K562 (cell line): ENCODE results near the gene ETV3L. TPM values are rescaled to one million over a fixed set of nuclear protein-coding genes. Genes with fewer than 3 reads are reported as not detected.

ENCODE experiments used
- ATAC-seq: fragments of 200-7000 bp; cut with Tn5 transposase; 3 replicates; pipeline ENCODE4 v1.9.1; 2020; ENCODE audit warnings: moderate library complexity
- BruUV-seq: library from RNA; stranded (reverse); fragments of 400-500 nt; replicated peaks from 2 replicates; lab custom pipeline; 2021; lab: Mats Ljungman, UMichigan
- CTCF ChIA-PET: fragments of 300-600 bp; formaldehyde crosslinking; extraction: SDS; loops from one replicate; lab custom pipeline; 2021; ENCODE audit warnings: low intra/inter-chr PET ratio; lab: Yijun Ruan, JAX
- POLR2A ChIA-PET: fragments of 300-600, 350-650 bp; sonication (Branson Sonifier 250); formaldehyde crosslinking; extraction: SDS; loops from one replicate; lab custom pipeline; 2021; ENCODE audit warnings: antibody characterized with exemption, inconsistent platforms; lab: Yijun Ruan, JAX
- DNase-seq, 4 experiments: peaks; one replicate each; pipeline versions ENCODE4 v3.0.0 to v3.0.0-alpha.2; 2011 to 2018; ENCODE audit warnings: low spot score in 3 of 4, mixed read lengths in 3 of 4; ENCODE audit errors: extremely low read depth in 1 of 4
- FAIRE-seq: peaks from 2 replicates; lab custom pipeline; 2011; peaks lifted over from hg19 to GRCh38; lab: Jason Lieb, UNC
- H2AFZ ChIP-seq: 2 replicates; pipeline ENCODE4 v1.6.0; 2011; ENCODE audit warnings: low read depth, low read length, control low read depth, inconsistent platforms
- H3K27ac ChIP-seq: fragments of 200-600 bp; 3 replicates; pipeline ENCODE4 v1.8.0; 2011; ENCODE audit warnings: low read depth, mild to moderate bottlenecking, control low read depth, inconsistent platforms, low read length, moderate library complexity, mixed read lengths; ENCODE audit errors: extremely low read depth
- H3K27me3 ChIP-seq, 2 experiments: fragments of 300-600 bp in 1 of 2; 2 replicates in 1 of 2; 3 replicates in 1 of 2; pipeline versions ENCODE4 v1.6.0 to v1.8.0; 2011; ENCODE audit warnings: inconsistent platforms in 2 of 2, low read length in 2 of 2, mild to moderate bottlenecking in 1 of 2, mixed read lengths in 1 of 2, moderate library complexity in 1 of 2; ENCODE audit not compliant: control insufficient read depth in 2 of 2, insufficient read depth in 2 of 2
- H3K36me3 ChIP-seq: fragments of 300-600 bp; 3 replicates; pipeline ENCODE4 v1.8.0; 2011; ENCODE audit warnings: mild to moderate bottlenecking, low read length, inconsistent platforms; ENCODE audit not compliant: control insufficient read depth, insufficient read depth
- H3K4me1 ChIP-seq, 2 experiments: fragments of 200-600 bp in 1 of 2; replicated peaks in 1 of 2; 2 replicates in 1 of 2; 3 replicates in 1 of 2; pipeline versions ENCODE4 v1.5.1 to v1.8.0; 2011; ENCODE audit warnings: inconsistent platforms in 2 of 2, low read length in 2 of 2, mild to moderate bottlenecking in 1 of 2, mixed read lengths in 1 of 2, moderate library complexity in 1 of 2; ENCODE audit not compliant: control insufficient read depth in 2 of 2, insufficient read depth in 2 of 2
- H3K4me2 ChIP-seq: 2 replicates; pipeline ENCODE4 v1.6.1; 2011; ENCODE audit warnings: low read length, control low read depth, inconsistent platforms, mixed read lengths; ENCODE audit not compliant: insufficient read depth
- H3K4me3 ChIP-seq: fragments of 200-600 bp; sonication (generic), shearing (Covaris generic); 2 replicates; pipeline ENCODE4 v1.5.1; 2016; ENCODE audit warnings: control low read depth, inconsistent platforms
- H3K79me2 ChIP-seq: fragments of 200-600 bp; 3 replicates; pipeline ENCODE4 v1.8.0; 2011; ENCODE audit warnings: low read length, inconsistent platforms; ENCODE audit not compliant: control insufficient read depth, insufficient read depth
- H3K9ac ChIP-seq, 2 experiments: 2 replicates each; pipeline versions ENCODE4 v1.6.0 to v1.6.1; 2011; ENCODE audit warnings: low read depth in 2 of 2, low read length in 2 of 2, control low read depth in 1 of 2, inconsistent platforms in 1 of 2, mild to moderate bottlenecking in 1 of 2, mixed read lengths in 1 of 2; ENCODE audit not compliant: insufficient read depth in 1 of 2
- H3K9me1 ChIP-seq: one replicate; pipeline ENCODE4 v1.6.0; 2011; ENCODE audit warnings: inconsistent platforms, mild to moderate bottlenecking, low read length, moderate library complexity; ENCODE audit not compliant: control insufficient read depth, insufficient read depth
- H3K9me3 ChIP-seq: replicated peaks from 2 replicates; pipeline ENCODE4 v1.5.1; 2011; ENCODE audit warnings: low read depth, low read length, inconsistent platforms; ENCODE audit not compliant: control insufficient read depth, insufficient read depth
- H4K20me1 ChIP-seq: replicated peaks from 2 replicates; pipeline ENCODE4 v1.6.1; 2011; ENCODE audit warnings: low read length, inconsistent platforms, mixed read lengths; ENCODE audit not compliant: control insufficient read depth, insufficient read depth
- EZH2 ChIP-seq: IDR thresholded peaks from 2 replicates; pipeline ENCODE4 v1.6.1; 2012; ENCODE audit warnings: low read depth, mild to moderate bottlenecking, inconsistent platforms, low read length, borderline replicate concordance
- FOXK2 ChIP-seq, 2 experiments: fragments of 450-650 bp; IDR thresholded peaks in 1 of 2; conservative IDR thresholded peaks in 1 of 2; 2 replicates each; pipeline ENCODE4 v1.6.1; 2016; ENCODE audit warnings: low read depth in 2 of 2, mild to moderate bottlenecking in 1 of 2
- GABPB1 ChIP-seq: sonication (generic); formaldehyde crosslinking; IDR thresholded peaks from 2 replicates; pipeline ENCODE4 v1.8.0; 2022; ENCODE audit warnings: mild to moderate bottlenecking, missing genetic modification reagents
- MCM7 ChIP-seq, 2 experiments: fragments of 450-650 bp; IDR thresholded peaks; 2 replicates each; pipeline ENCODE4 v1.6.1; 2016 to 2018
- PRMT5 ChIP-seq: sonication (generic); formaldehyde crosslinking; IDR thresholded peaks from 2 replicates; pipeline ENCODE4 v1.5.0; 2020; ENCODE audit warnings: missing genetic modification reagents
- STAT5B ChIP-seq: fragments of 250-450 bp; sonication (Bioruptor Pico); IDR thresholded peaks from 2 replicates; pipeline ENCODE4 v1.8.0; 2021; ENCODE audit warnings: mild to moderate bottlenecking, inconsistent platforms
- ZBED1 ChIP-seq: IDR thresholded peaks from 2 replicates; pipeline ENCODE4 v1.6.1; 2014
- ZNF780A ChIP-seq: fragments of 250-450 bp; sonication (Bioruptor Pico); IDR thresholded peaks from 2 replicates; pipeline ENCODE4 v1.5.0; 2021; ENCODE audit warnings: mild to moderate bottlenecking
- WGBS: fragments of 100-300 bp; shearing (Covaris generic); methylation state at CpG from one replicate; pipeline ENCODE4 v1.1.6; 2016; ENCODE audit warnings: low coverage, mixed read lengths; ENCODE audit not compliant: insufficient coverage; ENCODE audit errors: missing lambda C conversion rate; 5-methylcytosine and 5-hydroxymethylcytosine counted together
- in situ Hi-C: fragments of 300-500 bp; cut with MboI; formaldehyde crosslinking; loops from 4 replicates; pipeline ENCODE4 v1.15.0; 2018; ENCODE audit warnings: inconsistent platforms, mixed read lengths
- intact Hi-C: fragments of 100-400 bp; cut with micrococcal nuclease; formaldehyde crosslinking; loops from 2 replicates; pipeline ENCODE4 v1.14.2; 2022
- polyA plus RNA-seq, 8 experiments: library from polyadenylated mRNA; depleted of rRNA in 4 of 8; stranded (reverse) in 5 of 8; unstranded in 3 of 8; fragments of >200 nt; fragmentation: Nextera tagmentation in 2 of 8; fragmentation: Illumina TruSeq in 1 of 8; extraction: Ambion mirVana in 2 of 8; extraction: Trizol in 1 of 8; gene quantifications; 2 replicates each; pipeline versions ENCODE4 v1.2.1 to v1.2.3, GENCODE V29; 2011 to 2014; ENCODE audit warnings: inconsistent platforms in 1 of 8, missing spikeins in 1 of 8
- total RNA-seq, 7 experiments: library from RNA; depleted of rRNA in 6 of 7; stranded (reverse); fragments of >200 nt in 6 of 7; fragmentation: Illumina TruSeq in 2 of 7; extraction: Trizol in 2 of 7; gene quantifications; 2 replicates each; pipeline versions ENCODE4 v1.2.1 to v1.2.3, GENCODE V29; 2011 to 2021; ENCODE audit warnings: low replicate concordance in 1 of 7
- TF ChIP-seq, protein P1 (sequence below): fragments of 450-650 bp; formaldehyde crosslinking; IDR thresholded peaks from 2 replicates; pipeline ENCODE4 v1.4.0; 2020; ENCODE audit warnings: mild to moderate bottlenecking, moderate library complexity

The ETV3L gene
- total and polyA plus RNA-seq, 9 of the 15 experiments (the other 6 are each of a cell fraction or from before 2014, with no cell fraction given): not detected

GRCh38 chr1:157084720-157085119 is 14.9 kb downstream of the ETV3L start:
- no peak for FAIRE-seq
- Histone ChIP-seq H3K4me1 (no peaks in the 10 kb centered on the region; a peak in 1 of 5 replicates), H3K9me1 (no peaks in the 10 kb centered on the region), H3K79me2 (no peaks in the 10 kb centered on the region), H3K9ac (no peak overlapping the region), H2AFZ (no peak overlapping the region), H3K36me3 (no peaks in the 10 kb centered on the region), H3K27me3 (peaks cover 0 to 22% of the 10 kb centered on the region in 2 experiments; a peak in 2 of 5 replicates), H3K27ac (no peak overlapping the region), H3K4me3 (no peak overlapping the region), H4K20me1 (no peaks in the 10 kb centered on the region; the same call in 1 of the 2 replicates), H3K9me3 (no peaks in the 10 kb centered on the region), H3K4me2 (no peak overlapping the region)
- ChIA-PET POLR2A (interaction anchor here (0.6 kb wide), 1 partner anchor 42 kb away, joined by 3 read pairs; no protein-coding TSS in a partner anchor), CTCF (interaction anchor here (0.7 kb wide), 1 partner anchor 38 kb away, joined by 6 read pairs; no protein-coding TSS in a partner anchor)
- ATAC-seq: no peak
- in situ Hi-C loops (no loop called here), intact Hi-C loops (no loop called here)
- no peak for TF ChIP-seq ZNF780A (CRISPR knock-in tag)
- TF ChIP-seq, protein P1, sequence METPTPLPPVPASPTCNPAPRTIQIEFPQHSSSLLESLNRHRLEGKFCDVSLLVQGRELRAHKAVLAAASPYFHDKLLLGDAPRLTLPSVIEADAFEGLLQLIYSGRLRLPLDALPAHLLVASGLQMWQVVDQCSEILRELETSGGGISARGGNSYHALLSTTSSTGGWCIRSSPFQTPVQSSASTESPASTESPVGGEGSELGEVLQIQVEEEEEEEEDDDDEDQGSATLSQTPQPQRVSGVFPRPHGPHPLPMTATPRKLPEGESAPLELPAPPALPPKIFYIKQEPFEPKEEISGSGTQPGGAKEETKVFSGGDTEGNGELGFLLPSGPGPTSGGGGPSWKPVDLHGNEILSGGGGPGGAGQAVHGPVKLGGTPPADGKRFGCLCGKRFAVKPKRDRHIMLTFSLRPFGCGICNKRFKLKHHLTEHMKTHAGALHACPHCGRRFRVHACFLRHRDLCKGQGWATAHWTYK (CRISPR knock-in tag): no peak
- TF ChIP-seq STAT5B: no peak
- no peak for TF ChIP-seq FOXK2 (conservative IDR thresholded peaks at IDR 0.05 in 1 of 2, IDR thresholded peaks at IDR 0.05 in 1 of 2; ENCODE audit: low read depth in 2 of 2)
- no peak for TF ChIP-seq GABPB1 (CRISPR knock-in tag)
- TF ChIP-seq PRMT5 (CRISPR knock-in tag): no peak
- no peak for TF ChIP-seq EZH2
- no peak for TF ChIP-seq ZBED1
- TF ChIP-seq MCM7 (IDR thresholded peaks at IDR 0.05): no peak
- 12% methylated on average over 5 of the region's 5 CpGs for WGBS
- no TSS peak for BruUV-seq
- DNase-seq: no peak
